GM21576 (cell line): Measurements from ENCODE around the gene TACR1.
"Not testable (repeated sequence)": the region's sequence is repeated elsewhere in the genome, so short reads cannot be mapped to it uniquely, and the experiment has no call there.

ENCODE experiments used
- ATAC-seq: cut with Tn5 transposase; IDR thresholded peaks from one replicate; pipeline ENCODE4 v1.9.1; 2021; ENCODE audit warnings: mild to moderate bottlenecking, moderate library complexity; ENCODE audit not compliant: unreplicated experiment

TACR1 gene

GRCh38 chr2:75195076-75195691 is 4.1 kb downstream of the TACR1 start:
- ATAC-seq, result no peak

- no peak for ATAC-seq
Measured at GRCh38 chr2:75194184-75194868, 5.0 kb downstream of the TACR1 start.

- ATAC-seq, result no peak
Measured at GRCh38 chr2:75192496-75192895, 6.8 kb downstream of the TACR1 start.

GRCh38 chr2:75190271-75190990 is 8.9 kb downstream of the TACR1 start:
- ATAC-seq, result no peak

GRCh38 chr2:75186821-75187220 is 12.5 kb downstream of the TACR1 start:
- no peak for ATAC-seq

GRCh38 chr2:75182606-75183005 is 16.7 kb downstream of the TACR1 start:
- ATAC-seq, result no peak

- no peak for ATAC-seq
Measured at GRCh38 chr2:75180476-75180875, 18.8 kb downstream of the TACR1 start.

- no peak for ATAC-seq
Measured at GRCh38 chr2:75177427-75177826, 21.9 kb downstream of the TACR1 start.

- ATAC-seq, result no peak
Measured at GRCh38 chr2:75175456-75175855, 23.9 kb downstream of the TACR1 start.

GRCh38 chr2:75174981-75175380 is 24.3 kb downstream of the TACR1 start:
- no peak for ATAC-seq

- no peak for ATAC-seq
Measured at GRCh38 chr2:75174519-75174918, 24.8 kb downstream of the TACR1 start.

- no peak for ATAC-seq
Measured at GRCh38 chr2:75173740-75174139, 25.6 kb downstream of the TACR1 start.

GRCh38 chr2:75171423-75171822 is 27.9 kb downstream of the TACR1 start:
- not testable (repeated sequence) for ATAC-seq

- ATAC-seq, result no peak
Measured at GRCh38 chr2:75170889-75171288, 28.4 kb downstream of the TACR1 start.

GRCh38 chr2:75168186-75168585 is 31.1 kb downstream of the TACR1 start:
- ATAC-seq, result no peak

- ATAC-seq, result no peak
Measured at GRCh38 chr2:75166491-75166890, 32.8 kb downstream of the TACR1 start.

GRCh38 chr2:75162897-75163296 is 36.4 kb downstream of the TACR1 start:
- ATAC-seq, result no peak

- ATAC-seq, result no peak
Measured at GRCh38 chr2:75162259-75162658, 37.1 kb downstream of the TACR1 start.

GRCh38 chr2:75157435-75157834 is 41.9 kb downstream of the TACR1 start:
- ATAC-seq, result no peak

GRCh38 chr2:75155115-75155514 is 44.2 kb downstream of the TACR1 start:
- ATAC-seq, result no peak

- ATAC-seq, result no peak
Measured at GRCh38 chr2:75153221-75153620, 46.1 kb downstream of the TACR1 start.

- not testable (repeated sequence) for ATAC-seq
Measured at GRCh38 chr2:75152243-75152642, 47.1 kb downstream of the TACR1 start.
